Effector CD4-positive, alpha-beta T cell (primary cell): ENCODE results near the gene TBX15.
"Not testable (repeated sequence)": the region's sequence is repeated elsewhere in the genome, so short reads cannot be mapped to it uniquely, and the experiment has no call there.

Source experiments
- DNase-seq: peaks from one replicate; pipeline ENCODE4 v3.0.0-alpha.2; 2020

TBX15 gene

GRCh38 chr1:118923319-118923718, 64.8 kb downstream of the TBX15 start:
- no peak for DNase-seq

- DNase-seq = no peak
Observed at GRCh38 chr1:118921994-118922393, 66.1 kb downstream of the TBX15 start.

GRCh38 chr1:118920124-118920717, 67.9 kb downstream of the TBX15 start:
- no peak for DNase-seq

- no peak for DNase-seq
Observed at GRCh38 chr1:118918940-118919259, 69.2 kb downstream of the TBX15 start.

GRCh38 chr1:118918230-118918939, 69.8 kb downstream of the TBX15 start:
- no peak for DNase-seq

GRCh38 chr1:118916346-118916745, 71.8 kb downstream of the TBX15 start:
- not testable (repeated sequence) for DNase-seq

- DNase-seq = no peak
Observed at GRCh38 chr1:118914379-118915161, 73.6 kb downstream of the TBX15 start.

- DNase-seq = no peak
Observed at GRCh38 chr1:118913818-118914217, 74.3 kb downstream of the TBX15 start.

- no peak for DNase-seq
Observed at GRCh38 chr1:118912574-118912973, 75.6 kb downstream of the TBX15 start.

- no peak for DNase-seq
Observed at GRCh38 chr1:118911571-118911970, 76.6 kb downstream of the TBX15 start.

- DNase-seq = no peak
Observed at GRCh38 chr1:118907466-118907865, 80.7 kb downstream of the TBX15 start.

- no peak for DNase-seq
Observed at GRCh38 chr1:118905671-118906070, 82.5 kb downstream of the TBX15 start.

- DNase-seq = no peak
Observed at GRCh38 chr1:118905196-118905595, 82.9 kb downstream of the TBX15 start.

- DNase-seq = no peak
Observed at GRCh38 chr1:118902711-118903191, 85.4 kb downstream of the TBX15 start.

- DNase-seq = no peak
Observed at GRCh38 chr1:118902299-118902698, 85.8 kb downstream of the TBX15 start.

- no peak for DNase-seq
Observed at GRCh38 chr1:118900643-118901440, 87.3 kb downstream of the TBX15 start.

GRCh38 chr1:118899340-118899739, 88.8 kb downstream of the TBX15 start:
- DNase-seq = no peak

GRCh38 chr1:118898712-118899111, 89.4 kb downstream of the TBX15 start:
- DNase-seq = no peak

- no peak for DNase-seq
Observed at GRCh38 chr1:118896416-118896815, 91.7 kb downstream of the TBX15 start.

GRCh38 chr1:118894836-118895235, 93.3 kb downstream of the TBX15 start:
- DNase-seq = no peak

GRCh38 chr1:118890851-118891384, 97.2 kb downstream of the TBX15 start:
- DNase-seq = no peak

GRCh38 chr1:118884946-118885345, 103.2 kb downstream of the TBX15 start:
- DNase-seq = no peak

- no peak for DNase-seq
Observed at GRCh38 chr1:118881751-118882150, 106.4 kb downstream of the TBX15 start.
